HG02610 (cell line): ENCODE data around the gene PDS5B.
"Not testable (repeated sequence)": the region's sequence is repeated elsewhere in the genome, so short reads cannot be mapped to it uniquely, and the experiment has no call there.

ENCODE experiments used
- ATAC-seq: cut with Tn5 transposase; IDR thresholded peaks from one replicate; pipeline ENCODE4 v1.9.1; 2021; ENCODE audit warnings: mild to moderate bottlenecking, moderate library complexity; ENCODE audit not compliant: unreplicated experiment

Gene PDS5B, protein sequence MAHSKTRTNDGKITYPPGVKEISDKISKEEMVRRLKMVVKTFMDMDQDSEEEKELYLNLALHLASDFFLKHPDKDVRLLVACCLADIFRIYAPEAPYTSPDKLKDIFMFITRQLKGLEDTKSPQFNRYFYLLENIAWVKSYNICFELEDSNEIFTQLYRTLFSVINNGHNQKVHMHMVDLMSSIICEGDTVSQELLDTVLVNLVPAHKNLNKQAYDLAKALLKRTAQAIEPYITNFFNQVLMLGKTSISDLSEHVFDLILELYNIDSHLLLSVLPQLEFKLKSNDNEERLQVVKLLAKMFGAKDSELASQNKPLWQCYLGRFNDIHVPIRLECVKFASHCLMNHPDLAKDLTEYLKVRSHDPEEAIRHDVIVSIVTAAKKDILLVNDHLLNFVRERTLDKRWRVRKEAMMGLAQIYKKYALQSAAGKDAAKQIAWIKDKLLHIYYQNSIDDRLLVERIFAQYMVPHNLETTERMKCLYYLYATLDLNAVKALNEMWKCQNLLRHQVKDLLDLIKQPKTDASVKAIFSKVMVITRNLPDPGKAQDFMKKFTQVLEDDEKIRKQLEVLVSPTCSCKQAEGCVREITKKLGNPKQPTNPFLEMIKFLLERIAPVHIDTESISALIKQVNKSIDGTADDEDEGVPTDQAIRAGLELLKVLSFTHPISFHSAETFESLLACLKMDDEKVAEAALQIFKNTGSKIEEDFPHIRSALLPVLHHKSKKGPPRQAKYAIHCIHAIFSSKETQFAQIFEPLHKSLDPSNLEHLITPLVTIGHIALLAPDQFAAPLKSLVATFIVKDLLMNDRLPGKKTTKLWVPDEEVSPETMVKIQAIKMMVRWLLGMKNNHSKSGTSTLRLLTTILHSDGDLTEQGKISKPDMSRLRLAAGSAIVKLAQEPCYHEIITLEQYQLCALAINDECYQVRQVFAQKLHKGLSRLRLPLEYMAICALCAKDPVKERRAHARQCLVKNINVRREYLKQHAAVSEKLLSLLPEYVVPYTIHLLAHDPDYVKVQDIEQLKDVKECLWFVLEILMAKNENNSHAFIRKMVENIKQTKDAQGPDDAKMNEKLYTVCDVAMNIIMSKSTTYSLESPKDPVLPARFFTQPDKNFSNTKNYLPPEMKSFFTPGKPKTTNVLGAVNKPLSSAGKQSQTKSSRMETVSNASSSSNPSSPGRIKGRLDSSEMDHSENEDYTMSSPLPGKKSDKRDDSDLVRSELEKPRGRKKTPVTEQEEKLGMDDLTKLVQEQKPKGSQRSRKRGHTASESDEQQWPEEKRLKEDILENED (N-terminal part only)

DNA sequence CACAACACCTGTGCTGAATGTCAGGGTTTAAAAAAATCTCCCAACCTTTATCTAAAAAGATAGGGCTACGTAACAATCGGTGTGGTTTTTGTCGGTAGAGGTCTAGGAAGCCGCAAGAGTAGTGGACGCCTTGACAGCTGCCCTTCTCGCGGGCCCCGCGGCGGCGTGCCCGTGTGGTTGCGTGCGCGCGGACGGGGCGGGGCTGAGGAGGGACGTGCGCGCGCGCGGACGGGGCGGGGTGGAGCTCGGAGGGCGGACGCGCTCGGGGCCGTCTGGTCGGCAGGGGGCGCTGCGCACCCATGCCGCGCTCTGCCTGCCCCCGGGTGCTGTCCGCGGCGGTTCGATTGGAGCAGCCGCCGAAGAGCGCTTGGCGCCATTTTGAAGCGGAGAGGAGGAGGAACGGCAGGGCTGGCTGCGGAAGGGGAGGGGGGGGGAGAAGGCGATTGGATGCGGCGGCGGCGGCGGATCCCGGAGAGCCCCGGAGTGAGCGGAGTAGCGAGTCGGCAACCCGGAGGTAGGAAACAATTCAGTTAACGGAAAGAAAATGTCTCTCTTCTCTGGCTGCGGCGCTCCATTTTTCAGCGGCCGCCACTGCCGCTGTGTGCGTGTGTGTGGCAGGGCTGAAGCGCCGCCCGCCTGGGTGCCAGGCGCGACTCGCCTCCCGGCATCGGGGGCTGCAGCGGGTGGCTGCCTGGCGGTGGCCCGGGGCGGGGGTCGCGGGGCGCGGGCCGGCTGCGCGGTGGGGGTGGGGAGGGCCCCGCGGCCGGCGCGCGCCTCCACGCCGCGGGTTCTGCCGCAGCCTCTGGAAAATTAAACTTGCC lies at the start of gene PDS5B:
Gene PDS5B (plus strand): TSS at position 373 of the 821 bp plus-strand sequence. CDS start 62,321 bp downstream, outside the sequence.
- ATAC-seq: peak; percentile 82

DNA sequence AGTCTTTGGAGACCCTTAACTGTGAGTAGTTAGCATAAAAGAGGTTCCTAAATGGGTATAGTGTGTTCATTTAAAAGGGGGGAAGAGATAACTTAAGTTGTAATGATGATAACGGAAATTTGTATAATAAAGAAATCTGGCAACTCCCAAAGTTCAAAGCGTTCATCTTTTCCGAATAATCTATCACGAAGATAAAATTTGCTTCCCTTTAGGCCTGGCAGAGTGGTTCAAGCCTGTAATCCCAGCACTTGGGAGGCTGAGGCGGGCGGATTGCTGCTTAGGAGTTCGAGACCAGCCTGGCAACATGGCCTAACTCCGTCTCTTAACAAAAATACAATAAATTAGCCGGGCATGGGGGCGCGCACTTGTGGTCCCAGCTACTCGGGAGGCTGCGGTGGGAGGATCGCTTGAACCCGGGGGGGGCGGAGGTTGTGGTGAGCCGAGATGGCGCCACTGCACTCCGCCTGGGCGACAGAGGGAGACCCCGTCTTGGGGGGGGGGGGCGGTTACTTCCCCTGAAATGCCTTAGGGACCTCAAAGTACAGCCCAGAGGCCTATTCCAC lies 48.6 kb upstream of the PDS5B start:
- peak; percentile 1 for ATAC-seq

- ATAC-seq: peak; percentile 81
Observed at GRCh38 chr13:32538143-32538620, 48.1 kb upstream of the PDS5B start.

GRCh38 chr13:32538621-32539246 lies 47.5 kb upstream of the PDS5B start, which contains the start of gene N4BP2L2:
N4BP2L2 (minus strand) TSS chr13:32538795; CDS start chr13:32537027, 1,768 bp downstream.
- ATAC-seq: peak; percentile 94

- no peak for ATAC-seq
Observed at GRCh38 chr13:32542221-32542620, 44.0 kb upstream of the PDS5B start.

DNA sequence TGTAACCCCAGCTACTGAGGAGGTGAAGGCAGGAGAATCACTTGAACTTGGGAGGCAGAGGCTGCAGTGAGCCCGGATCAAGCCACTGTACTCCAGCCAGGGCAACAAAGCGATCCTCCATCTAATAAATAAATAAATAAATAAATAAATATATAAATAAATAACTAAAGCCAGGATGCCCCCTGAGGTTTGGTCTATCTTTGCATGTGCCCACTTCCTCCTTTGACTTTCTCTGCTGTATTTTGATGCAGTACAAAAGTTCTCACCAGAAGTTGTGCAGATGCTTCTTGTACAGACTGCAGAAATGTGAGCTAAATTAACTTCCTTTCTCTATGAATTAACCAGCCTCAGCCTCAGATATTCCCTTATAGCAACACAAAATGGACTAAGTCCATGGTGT lies 41.2 kb upstream of the PDS5B start:
- ATAC-seq: no peak

- no peak for ATAC-seq
Observed at GRCh38 chr13:32548837-32549236, 37.4 kb upstream of the PDS5B start.

- ATAC-seq: no peak
Observed at GRCh38 chr13:32549788-32550187, 36.5 kb upstream of the PDS5B start.

DNA sequence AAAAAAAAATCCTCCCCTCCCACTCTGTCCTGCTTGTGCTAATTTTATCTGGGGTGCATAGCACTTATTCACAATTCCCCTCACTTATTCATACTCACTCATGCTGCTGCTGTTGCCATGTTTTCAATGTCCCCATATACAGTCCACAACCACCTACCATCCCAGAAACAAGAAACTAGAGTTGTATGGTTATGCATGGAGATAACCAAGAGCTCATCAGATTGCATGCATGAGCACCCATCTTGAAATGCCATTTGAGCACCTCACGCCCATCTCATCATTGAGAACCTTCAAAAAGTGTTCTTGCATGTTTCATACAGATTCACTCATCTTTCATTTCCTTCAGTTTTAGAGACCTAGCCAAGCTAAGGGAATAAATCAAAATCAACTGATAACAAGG lies 32.5 kb upstream of the PDS5B start:
- no peak for ATAC-seq

- ATAC-seq: no peak
Observed at GRCh38 chr13:32555613-32556012, 30.6 kb upstream of the PDS5B start.

- ATAC-seq: not testable (repeated sequence)
Observed at GRCh38 chr13:32560842-32561241, 25.4 kb upstream of the PDS5B start.

GRCh38 chr13:32575687-32576086 lies 10.6 kb upstream of the PDS5B start:
- not testable (repeated sequence) for ATAC-seq

GRCh38 chr13:32577032-32577431 lies 9.2 kb upstream of the PDS5B start:
- no peak for ATAC-seq

GRCh38 chr13:32581177-32581786 lies 5.0 kb upstream of the PDS5B start:
- no peak for ATAC-seq

DNA sequence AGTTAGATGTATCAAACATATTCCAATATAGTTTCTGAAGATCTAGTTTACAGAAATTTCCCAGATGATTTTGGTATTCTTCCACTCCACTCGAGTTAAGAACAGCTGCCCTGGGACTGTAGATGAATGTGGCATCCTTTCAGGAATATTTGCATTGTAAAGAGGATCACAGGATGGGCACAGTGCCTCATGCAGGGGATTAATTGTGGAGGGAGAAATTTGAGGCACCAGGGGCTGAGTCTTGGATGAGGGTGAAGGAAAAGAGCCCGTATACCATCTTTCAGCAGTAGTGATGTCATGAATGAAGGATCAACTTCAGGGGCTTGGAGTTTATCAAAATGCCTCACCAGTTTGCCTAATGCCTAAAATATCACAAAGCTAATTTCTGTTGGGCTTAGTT lies 4.0 kb upstream of the PDS5B start:
- no peak for ATAC-seq

DNA sequence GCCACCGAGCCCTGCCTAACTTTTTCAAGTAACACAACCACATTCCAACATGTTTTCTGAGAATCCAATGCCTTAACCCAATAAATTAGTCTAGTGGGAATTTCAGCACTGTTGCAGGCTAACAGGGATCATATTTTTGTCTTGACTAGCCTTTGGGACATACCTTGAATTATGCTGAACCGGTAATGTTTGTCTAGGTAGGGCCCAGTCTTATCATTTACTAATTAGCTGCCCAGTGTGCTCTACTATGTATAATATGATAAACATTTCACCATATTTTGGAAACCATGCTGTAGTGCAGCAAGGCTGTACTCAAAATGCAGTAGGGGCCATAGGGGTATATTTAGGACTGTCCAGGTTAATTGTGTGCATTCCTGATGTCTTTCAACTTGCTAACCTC lies 3.3 kb upstream of the PDS5B start:
- ATAC-seq: no peak

- no peak for ATAC-seq
Observed at GRCh38 chr13:32585550-32586079, 637 bp upstream of the PDS5B start.

- peak; percentile 37 for ATAC-seq
Observed at GRCh38 chr13:32587011-32587810, 959 bp downstream of the PDS5B start.
